Trophoblast cell (in vitro differentiated cells and primary cell): ENCODE results near the gene COL25A1.
A peak's percentile ranks its signal among the peaks of the same experiment; 100 is the strongest.

Experiments
- DNase-seq, 2 donors: peaks; one replicate each; pipeline ENCODE4 v3.0.0-alpha.2; 2016
- H2AFZ ChIP-seq: 2 replicates; pipeline ENCODE4 v1.6.1; 2013; ENCODE audit warnings: low read length, moderate library complexity, mild to moderate bottlenecking; ENCODE audit not compliant: insufficient read depth, poor library complexity
- H2AK5ac ChIP-seq: 2 replicates; pipeline ENCODE4 v1.6.1; 2013; ENCODE audit warnings: mild to moderate bottlenecking, low read length
- H2BK120ac ChIP-seq: 2 replicates; pipeline ENCODE4 v1.6.1; 2013; ENCODE audit warnings: low read length, mild to moderate bottlenecking, moderate library complexity; ENCODE audit not compliant: insufficient read depth, poor library complexity
- H2BK12ac ChIP-seq: 2 replicates; pipeline ENCODE4 v1.6.1; 2013; ENCODE audit warnings: mild to moderate bottlenecking, low read length, moderate library complexity
- H2BK5ac ChIP-seq: 2 replicates; pipeline ENCODE4 v1.6.1; 2013; ENCODE audit warnings: low read length, low read depth, moderate library complexity, mild to moderate bottlenecking; ENCODE audit not compliant: poor library complexity
- H3K14ac ChIP-seq: 2 replicates; pipeline ENCODE4 v1.6.1; 2013; ENCODE audit warnings: mild to moderate bottlenecking, low read length
- H3K18ac ChIP-seq: 2 replicates; pipeline ENCODE4 v1.6.1; 2013; ENCODE audit warnings: mild to moderate bottlenecking, low read length
- H3K23ac ChIP-seq: 2 replicates; pipeline ENCODE4 v1.6.1; 2013; ENCODE audit warnings: low read length
- H3K27ac ChIP-seq: 2 replicates; pipeline ENCODE4 v1.5.1; 2013; ENCODE audit warnings: low read depth, mild to moderate bottlenecking, inconsistent platforms, low read length, moderate library complexity
- H3K27me3 ChIP-seq: 2 replicates; pipeline ENCODE4 v1.6.1; 2013; ENCODE audit warnings: inconsistent platforms, mild to moderate bottlenecking, low read length, moderate library complexity; ENCODE audit not compliant: insufficient read depth
- H3K36me3 ChIP-seq, 2 experiments: 1 replicate in 1 of 2; 2 replicates in 1 of 2; pipeline ENCODE4 v1.6.1; 2013; ENCODE audit warnings: low read length in 2 of 2, mild to moderate bottlenecking in 2 of 2, moderate library complexity in 1 of 2; ENCODE audit not compliant: insufficient read depth in 2 of 2, control insufficient read depth in 1 of 2
- H3K4ac ChIP-seq: 2 replicates; pipeline ENCODE4 v1.6.1; 2013; ENCODE audit warnings: low read depth, mild to moderate bottlenecking, low read length, moderate library complexity
- H3K4me1 ChIP-seq, 2 experiments: 1 replicate in 1 of 2; 2 replicates in 1 of 2; pipeline ENCODE4 v1.6.1; 2013; ENCODE audit warnings: low read length in 2 of 2, mild to moderate bottlenecking in 2 of 2, moderate library complexity in 1 of 2; ENCODE audit not compliant: insufficient read depth in 2 of 2, control insufficient read depth in 1 of 2
- H3K4me2 ChIP-seq: 2 replicates; pipeline ENCODE4 v1.6.1; 2013; ENCODE audit warnings: inconsistent platforms, mild to moderate bottlenecking, low read length, moderate library complexity
- H3K4me3 ChIP-seq: 2 replicates; pipeline ENCODE4 v1.5.1; 2013; ENCODE audit warnings: mild to moderate bottlenecking, low read depth, low read length, inconsistent platforms
- H3K79me1 ChIP-seq: one replicate; pipeline ENCODE4 v1.6.1; 2013; ENCODE audit warnings: low read length
- H3K79me2 ChIP-seq: 2 replicates; pipeline ENCODE4 v1.6.1; 2013; ENCODE audit warnings: low read length, mild to moderate bottlenecking; ENCODE audit not compliant: control insufficient read depth, insufficient read depth, poor library complexity
- H3K9ac ChIP-seq: 2 replicates; pipeline ENCODE4 v1.6.1; 2013; ENCODE audit warnings: mild to moderate bottlenecking, low read length
- H3K9me3 ChIP-seq: 2 replicates; pipeline ENCODE4 v1.6.1; 2013; ENCODE audit warnings: low read depth, mild to moderate bottlenecking, control low read depth, inconsistent platforms, low read length; ENCODE audit not compliant: insufficient read depth
- H4K12ac ChIP-seq: 2 replicates; pipeline ENCODE4 v1.6.1; 2013; ENCODE audit warnings: low read depth, mild to moderate bottlenecking, low read length, moderate library complexity
- H4K8ac ChIP-seq: 2 replicates; pipeline ENCODE4 v1.6.1; 2013; ENCODE audit warnings: low read depth, mild to moderate bottlenecking, low read length, moderate library complexity
- H4K91ac ChIP-seq: one replicate; pipeline ENCODE4 v1.6.1; 2013; ENCODE audit warnings: low read depth, mild to moderate bottlenecking, low read length, moderate library complexity
- WGBS: extraction: QIAGEN DNeasy Blood & Tissue Kit; methylation state at CpG from one replicate; pipeline ENCODE4 v1.1.7; 2013; ENCODE audit warnings: missing lambda C conversion rate; ENCODE audit not compliant: insufficient read length, insufficient coverage; ENCODE audit errors: extremely low coverage; 5-methylcytosine and 5-hydroxymethylcytosine counted together

The COL25A1 gene

DNA sequence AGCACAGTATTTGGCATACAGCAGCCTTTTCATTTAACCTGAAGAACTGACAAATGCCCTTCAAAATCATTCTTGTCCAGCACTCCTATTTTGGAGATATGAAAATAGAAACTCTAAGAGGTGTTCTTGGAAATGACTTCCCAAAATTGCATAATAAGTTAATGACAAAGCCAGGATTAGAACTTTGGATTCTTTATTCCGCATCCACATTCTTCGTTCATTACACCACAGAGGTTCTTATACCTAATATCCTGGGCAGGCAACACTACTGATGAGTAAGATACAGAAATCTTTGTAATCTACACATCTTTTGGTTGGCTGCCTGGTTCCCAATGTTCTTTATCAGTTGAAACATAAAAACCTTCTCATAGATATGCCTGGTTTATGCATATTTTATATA, 5.9 kb downstream of the COL25A1 start:
- Histone ChIP-seq H3K18ac (no peak overlapping the region), H3K27ac (no peak overlapping the region), H3K4me1 (peaks cover 2% of the 10 kb centered on the region in 2 experiments), H3K9me3 (no peaks in the 10 kb centered on the region), H4K91ac (no peak overlapping the region), H4K8ac (no peak overlapping the region), H3K4ac (no peak overlapping the region), H2AK5ac (no peak overlapping the region), H2AFZ (no peak overlapping the region), H2BK5ac (no peak overlapping the region), H2BK12ac (no peak overlapping the region), H3K23ac (no peak overlapping the region), H3K14ac (no peak overlapping the region), H3K36me3 (no peaks in the 10 kb centered on the region), H3K4me2 (no peak overlapping the region), H3K27me3 (no peaks in the 10 kb centered on the region), H3K79me1 (no peaks in the 10 kb centered on the region), H4K12ac (no peak overlapping the region), H3K79me2 (no peaks in the 10 kb centered on the region), H3K9ac (no peak overlapping the region), H3K4me3 (no peak overlapping the region), H2BK120ac (no peak overlapping the region)
- no peak for DNase-seq
- WGBS = no CpG with 5 or more reads among the region's 2 CpGs

DNA sequence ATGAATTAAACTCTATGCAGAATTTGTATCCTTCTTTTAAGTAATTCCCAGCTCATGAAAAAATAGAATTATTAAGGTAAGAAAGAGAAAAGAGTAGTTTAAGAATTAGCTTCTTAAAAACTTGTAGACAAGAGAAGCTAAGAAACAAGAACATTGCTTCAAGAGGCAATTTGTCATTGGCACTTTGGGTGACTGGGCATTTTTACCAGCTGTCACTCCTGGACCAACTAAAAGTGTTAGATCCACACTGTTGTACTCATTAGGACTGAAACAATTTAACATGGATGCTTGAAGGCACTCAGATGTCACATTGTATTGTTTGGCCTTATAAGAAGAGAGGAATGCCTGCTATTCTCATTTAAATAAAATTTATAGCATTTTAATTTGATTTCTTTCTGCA, 7.4 kb downstream of the COL25A1 start:
- no peak overlapping the region for H2BK5ac ChIP-seq
- H3K18ac ChIP-seq = no peak overlapping the region
- H3K9me3 ChIP-seq = no peaks in the 10 kb centered on the region
- no peaks in the 10 kb centered on the region for H3K79me2 ChIP-seq
- H3K79me1 ChIP-seq = no peaks in the 10 kb centered on the region
- H3K27ac ChIP-seq = no peak overlapping the region
- H3K9ac ChIP-seq = no peak overlapping the region
- H3K36me3 ChIP-seq = no peaks in the 10 kb centered on the region
- H3K27me3 ChIP-seq = no peaks in the 10 kb centered on the region
- no peak overlapping the region for H4K12ac ChIP-seq
- H3K4me2 ChIP-seq = no peak overlapping the region
- no peaks in the 10 kb centered on the region for H3K4me1 ChIP-seq
- H2BK12ac ChIP-seq = no peak overlapping the region
- H2AK5ac ChIP-seq = no peak overlapping the region
- no peak overlapping the region for H3K4ac ChIP-seq
- H4K91ac ChIP-seq = no peak overlapping the region
- DNase-seq = no peak
- H3K4me3 ChIP-seq = no peak overlapping the region
- no peak overlapping the region for H3K23ac ChIP-seq
- no peak overlapping the region for H2BK120ac ChIP-seq
- no peak overlapping the region for H2AFZ ChIP-seq
- no peak overlapping the region for H4K8ac ChIP-seq
- no peak overlapping the region for H3K14ac ChIP-seq

DNA sequence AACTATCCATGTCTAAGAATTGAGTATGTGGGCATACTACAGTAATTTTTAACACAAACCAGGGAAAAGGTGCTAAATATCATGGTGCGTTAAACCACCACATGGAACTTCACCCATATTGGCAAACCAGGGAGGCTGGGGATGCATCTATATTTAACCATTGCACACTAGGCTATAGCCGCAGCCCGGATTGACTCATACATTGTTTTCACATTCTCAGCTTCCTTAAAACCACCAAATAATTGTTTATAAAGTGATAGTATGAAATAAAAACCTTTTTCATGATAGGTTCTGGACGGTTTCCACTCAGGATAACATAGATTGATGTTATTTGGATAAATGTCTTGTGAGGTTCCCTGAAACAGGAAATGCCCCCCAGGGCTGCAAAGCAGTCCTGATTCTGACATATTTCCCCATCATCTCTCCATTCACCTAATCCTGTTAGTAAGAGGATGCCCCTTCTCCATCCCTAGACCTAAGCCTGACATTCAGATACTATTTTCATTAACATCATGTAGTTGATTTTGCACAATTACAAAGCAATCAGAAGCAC, 7.9 kb downstream of the COL25A1 start:
- H3K18ac ChIP-seq = no peak overlapping the region
- no peak overlapping the region for H4K12ac ChIP-seq
- H3K14ac ChIP-seq = no peak overlapping the region
- H2AFZ ChIP-seq = no peak overlapping the region
- no peak overlapping the region for H3K9ac ChIP-seq
- no peak overlapping the region for H3K4me2 ChIP-seq
- H3K27me3 ChIP-seq = no peaks in the 10 kb centered on the region
- no peak overlapping the region for H2BK120ac ChIP-seq
- H3K4ac ChIP-seq = no peak overlapping the region
- H3K36me3 ChIP-seq = no peaks in the 10 kb centered on the region
- H3K27ac ChIP-seq = no peak overlapping the region
- H2AK5ac ChIP-seq = no peak overlapping the region
- no peak for DNase-seq
- H2BK5ac ChIP-seq = no peak overlapping the region
- H3K23ac ChIP-seq = no peak overlapping the region
- no peaks in the 10 kb centered on the region for H3K9me3 ChIP-seq
- no peak overlapping the region for H4K8ac ChIP-seq
- no peak overlapping the region for H2BK12ac ChIP-seq
- no peaks in the 10 kb centered on the region for H3K79me1 ChIP-seq
- no peaks in the 10 kb centered on the region for H3K4me1 ChIP-seq
- H3K79me2 ChIP-seq = no peaks in the 10 kb centered on the region
- no CpG with 5 or more reads among the region's 4 CpGs for WGBS
- H3K4me3 ChIP-seq = no peak overlapping the region
- H4K91ac ChIP-seq = no peak overlapping the region

DNA sequence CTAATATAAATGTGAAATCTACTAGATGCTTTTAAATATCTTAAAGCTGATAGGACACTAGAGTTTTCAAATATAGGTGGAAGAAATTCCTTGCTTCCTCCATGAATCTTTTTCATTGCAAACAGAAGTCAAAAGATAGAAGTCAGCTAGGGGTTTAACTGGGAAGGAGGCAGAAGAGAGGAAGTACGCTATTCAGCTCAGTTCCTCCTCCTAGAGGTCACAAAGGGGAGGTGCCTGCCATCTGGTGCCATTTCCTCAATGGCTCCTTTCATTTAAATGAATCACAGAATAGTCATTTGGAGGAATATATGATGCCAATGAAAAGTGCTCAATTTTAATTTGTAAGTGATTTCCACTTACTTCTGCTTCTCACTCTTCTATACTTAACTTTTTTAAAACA, 8.5 kb downstream of the COL25A1 start:
- Histone ChIP-seq H3K36me3 (no peaks in the 10 kb centered on the region), H3K4ac (no peak overlapping the region), H3K4me3 (no peak overlapping the region), H2AK5ac (no peak overlapping the region), H3K4me1 (no peaks in the 10 kb centered on the region), H4K91ac (no peak overlapping the region), H3K23ac (no peak overlapping the region), H3K79me1 (no peaks in the 10 kb centered on the region), H3K18ac (no peak overlapping the region), H3K4me2 (no peak overlapping the region), H2BK120ac (no peak overlapping the region), H3K14ac (no peak overlapping the region), H2BK5ac (no peak overlapping the region), H4K12ac (no peak overlapping the region), H4K8ac (no peak overlapping the region), H3K27ac (no peak overlapping the region), H3K27me3 (no peaks in the 10 kb centered on the region), H2BK12ac (no peak overlapping the region), H3K9ac (no peak overlapping the region), H3K9me3 (no peaks in the 10 kb centered on the region), H2AFZ (no peak overlapping the region), H3K79me2 (no peaks in the 10 kb centered on the region)
- DNase-seq = peak; percentile 39 to 41
- no CpG with 5 or more reads among the region's 1 CpG for WGBS
